Cardiac ventricle fibroblast (primary cell): ENCODE data around the gene PEX16. TPM values are rescaled to one million over a fixed set of nuclear protein-coding genes. Genes with fewer than 3 reads are reported as not detected.

Source experiments
- total RNA-seq: library from RNA; depleted of rRNA; stranded (reverse); fragments of >200 nt; gene quantifications from 2 replicates; pipeline ENCODE4 v1.2.3, GENCODE V29; 2015

Gene PEX16
- 23.0 and 28.4 TPM in 2 replicates for total RNA-seq

DNA sequence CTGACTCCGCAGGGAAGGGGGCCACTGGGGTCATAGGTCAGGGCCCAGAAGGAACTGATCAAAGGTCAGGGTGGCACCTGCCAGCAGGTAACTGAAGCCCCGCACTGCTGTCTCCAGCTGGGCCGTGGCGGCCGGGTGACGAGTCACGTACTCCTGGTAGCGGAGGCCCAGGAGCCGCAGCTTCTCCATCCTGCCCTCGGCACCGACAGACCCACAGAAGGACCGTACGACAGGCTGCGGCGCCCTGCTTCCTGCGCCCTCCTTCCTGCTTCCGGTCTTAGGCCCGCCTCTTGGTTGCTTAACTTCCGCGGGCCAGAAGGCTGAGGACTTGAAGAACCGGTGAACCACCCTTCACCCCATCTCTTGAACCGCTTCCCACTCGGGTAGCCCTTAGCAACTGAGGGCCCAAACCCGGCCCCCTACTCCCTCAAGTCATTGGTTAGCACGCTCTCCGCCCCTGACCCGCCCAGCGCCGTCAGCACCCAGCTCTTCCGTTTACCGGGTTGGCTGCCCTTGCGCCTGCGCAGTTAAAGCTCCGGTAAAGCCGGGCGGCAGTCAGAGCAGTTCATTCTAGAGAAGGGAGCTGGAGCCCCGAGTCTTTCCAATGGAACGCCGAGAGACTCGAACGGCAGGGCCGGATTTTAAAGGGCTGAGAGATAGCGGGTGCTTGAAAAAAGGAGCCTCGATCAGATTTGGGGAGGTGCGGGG is at the start of gene PEX16:
TSS of gene PEX16 (minus strand) at position 255 of the 708 bp plus-strand sequence. CDS start at position 189, 66 bp downstream.

DNA sequence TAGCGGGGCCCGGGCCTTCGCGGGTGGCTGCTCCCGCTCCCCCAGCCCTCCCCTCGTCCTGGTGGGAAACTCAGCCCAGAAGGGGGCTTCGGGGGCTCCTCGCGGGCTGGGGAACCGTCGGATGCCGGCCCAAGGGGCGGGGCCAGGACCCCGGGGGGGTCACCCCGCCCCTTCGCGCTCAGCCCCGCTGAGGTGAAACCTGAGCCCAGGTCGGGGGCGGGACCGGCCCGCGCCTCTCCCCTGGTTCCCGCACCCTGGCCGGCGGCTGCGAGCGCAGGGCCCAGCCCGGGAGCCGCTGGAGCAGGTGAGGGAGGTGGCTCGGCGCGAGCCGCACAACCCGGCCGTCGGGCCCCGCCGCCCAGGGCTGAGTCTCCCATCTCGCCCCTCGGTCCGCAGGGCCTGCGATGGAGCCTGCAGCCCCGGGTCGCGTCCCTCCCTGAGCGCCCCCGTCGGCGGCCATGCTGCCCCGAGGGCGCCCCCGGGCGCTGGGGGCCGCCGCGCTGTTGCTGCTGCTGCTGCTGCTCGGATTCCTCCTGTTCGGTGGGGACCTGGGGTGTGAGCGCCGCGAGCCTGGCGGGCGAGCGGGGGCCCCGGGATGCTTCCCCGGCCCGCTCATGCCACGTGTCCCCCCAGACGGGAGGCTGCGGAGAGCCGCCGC is 4.9 kb upstream of the PEX16 start, which contains the start of gene LARGE2:
TSS of gene LARGE2 (plus strand) at position 232 of the 658 bp plus-strand sequence. CDS start at position 459, 227 bp downstream.

DNA sequence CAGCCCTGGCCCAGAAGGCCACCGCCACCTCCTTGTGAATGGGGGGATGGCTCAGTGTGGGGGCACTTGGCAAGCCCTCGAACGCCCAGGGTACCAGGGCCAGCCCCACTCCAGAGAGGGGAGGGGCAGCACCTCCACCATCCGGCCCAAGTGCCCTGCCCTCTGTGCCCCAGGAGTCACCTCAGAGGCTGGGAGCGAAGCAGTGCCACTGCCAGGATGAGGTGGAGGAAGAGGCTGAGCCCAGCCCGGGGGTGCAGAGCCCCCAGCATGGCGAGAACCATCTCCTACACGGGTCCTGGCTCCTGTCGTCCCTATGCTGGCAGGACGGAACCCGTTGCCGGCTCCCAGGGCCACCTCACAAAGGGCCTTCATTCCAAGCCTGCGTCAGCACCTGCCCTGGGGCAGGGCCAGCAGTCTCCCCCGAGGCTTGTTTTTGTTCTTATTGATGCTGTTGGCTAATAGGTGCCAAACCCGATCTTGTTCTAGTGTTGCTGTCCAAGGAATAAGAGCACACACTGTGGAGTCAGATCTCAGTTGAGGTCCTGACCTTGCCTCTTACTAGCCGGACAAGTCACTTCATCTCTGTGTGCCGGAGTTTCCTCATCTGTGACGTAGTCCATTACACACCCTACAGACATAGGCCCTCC is 10.6 kb downstream of the PEX16 start, which contains the start of gene FREY1:
TSS of gene FREY1 (minus strand) at position 307 of the 647 bp plus-strand sequence. CDS start at position 281, 26 bp downstream.

DNA sequence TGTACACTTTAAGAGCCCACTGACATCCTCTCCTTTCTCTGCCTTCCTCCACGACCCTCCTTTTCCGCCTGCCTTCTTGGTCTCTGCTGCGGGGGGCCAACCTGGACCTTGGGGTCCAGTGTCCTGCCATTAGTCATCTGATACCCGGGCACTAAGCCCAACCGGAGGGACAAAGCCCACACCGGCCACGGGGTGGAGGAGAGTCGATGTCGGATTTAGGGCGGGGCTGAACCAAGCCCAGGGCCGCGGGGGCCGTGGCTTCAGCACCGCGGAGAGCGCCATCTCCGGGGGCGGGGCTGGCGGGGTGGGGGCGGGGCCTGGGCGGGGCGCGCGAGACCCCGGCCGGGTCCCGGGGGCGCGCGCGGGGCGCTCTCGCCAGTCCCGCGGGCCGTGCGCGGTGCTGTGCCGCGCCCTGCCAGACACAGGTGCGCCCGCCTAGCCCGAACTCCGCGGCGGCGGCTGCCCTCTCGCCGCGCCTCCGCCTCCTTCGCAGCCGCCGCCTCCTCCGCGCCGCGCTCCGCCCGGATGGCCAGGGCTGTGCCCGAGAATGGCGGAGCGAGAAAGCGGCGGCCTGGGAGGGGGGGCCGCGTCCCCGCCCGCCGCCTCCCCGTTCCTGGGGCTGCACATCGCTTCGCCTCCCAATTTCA is 32.3 kb downstream of the PEX16 start, which contains the start of gene MAPK8IP1:
TSS of gene MAPK8IP1 (plus strand) at position 378 of the 647 bp plus-strand sequence. CDS start at position 548, 170 bp downstream.

Other genes starting within 250 kb of the PEX16 start
- gene SLC35C1, start 112.7 kb downstream of the PEX16 start, total RNA-seq: 21.5 and 23.1 TPM in 2 replicates
- 11.3 and 21.0 TPM in 2 replicates for gene CRY2, start 70.4 kb downstream of the PEX16 start, total RNA-seq
- gene MAPK8IP1, start 32.2 kb downstream of the PEX16 start, total RNA-seq: 7.6 and 11.4 TPM in 2 replicates
- gene FREY1, start 10.6 kb downstream of the PEX16 start, total RNA-seq: not detected in 2 replicates
- not detected in 2 replicates for gene LARGE2, start 4.8 kb upstream of the PEX16 start, total RNA-seq
- gene PHF21A, start 203.6 kb upstream of the PEX16 start, total RNA-seq: 20.2 and 29.1 TPM in 2 replicates